Measurements from ENCODE around the gene KIAA1671.

DNA sequence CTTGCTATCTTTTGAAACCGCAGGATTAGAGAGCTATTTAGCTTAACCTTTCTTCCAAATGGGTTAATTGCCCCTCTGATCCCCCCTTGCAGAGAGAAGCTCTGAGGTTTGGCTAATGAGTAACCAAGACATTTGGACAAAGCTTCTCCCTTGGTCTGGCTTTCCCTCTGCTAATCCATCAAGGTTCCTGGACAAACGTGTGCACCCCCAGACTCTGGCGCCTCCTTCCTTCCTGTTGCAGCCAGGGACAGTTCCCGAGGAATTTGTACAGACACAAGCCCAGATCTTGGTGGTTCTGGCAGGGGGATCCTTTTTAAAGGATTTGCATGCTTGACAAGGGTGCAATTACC lies 1.6 kb downstream of the KIAA1671 start:
- no peak for TF ChIP-seq EZH2phosphoT487 (IDR thresholded peaks at IDR 0.05; ENCODE audit: borderline replicate concordance, low read length)
- TF ChIP-seq EZH2 (IDR thresholded peaks at IDR 0.05; ENCODE audit: low read length, unreplicated experiment) = no peak
- TF ChIP-seq, protein P1, sequence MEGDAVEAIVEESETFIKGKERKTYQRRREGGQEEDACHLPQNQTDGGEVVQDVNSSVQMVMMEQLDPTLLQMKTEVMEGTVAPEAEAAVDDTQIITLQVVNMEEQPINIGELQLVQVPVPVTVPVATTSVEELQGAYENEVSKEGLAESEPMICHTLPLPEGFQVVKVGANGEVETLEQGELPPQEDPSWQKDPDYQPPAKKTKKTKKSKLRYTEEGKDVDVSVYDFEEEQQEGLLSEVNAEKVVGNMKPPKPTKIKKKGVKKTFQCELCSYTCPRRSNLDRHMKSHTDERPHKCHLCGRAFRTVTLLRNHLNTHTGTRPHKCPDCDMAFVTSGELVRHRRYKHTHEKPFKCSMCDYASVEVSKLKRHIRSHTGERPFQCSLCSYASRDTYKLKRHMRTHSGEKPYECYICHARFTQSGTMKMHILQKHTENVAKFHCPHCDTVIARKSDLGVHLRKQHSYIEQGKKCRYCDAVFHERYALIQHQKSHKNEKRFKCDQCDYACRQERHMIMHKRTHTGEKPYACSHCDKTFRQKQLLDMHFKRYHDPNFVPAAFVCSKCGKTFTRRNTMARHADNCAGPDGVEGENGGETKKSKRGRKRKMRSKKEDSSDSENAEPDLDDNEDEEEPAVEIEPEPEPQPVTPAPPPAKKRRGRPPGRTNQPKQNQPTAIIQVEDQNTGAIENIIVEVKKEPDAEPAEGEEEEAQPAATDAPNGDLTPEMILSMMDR (conservative IDR thresholded peaks at IDR 0.05; ENCODE audit: low read depth, low read length) = 0 out of 2 replicates have a peak, but pooled peaks have one; percentile 13
